HT-29 (cell line): ENCODE results near the gene GPATCH4. TPM values are rescaled to one million over a fixed set of nuclear protein-coding genes. Genes with fewer than 3 reads are reported as not detected.
"Not testable (repeated sequence)": the region's sequence is repeated elsewhere in the genome, so short reads cannot be mapped to it uniquely, and the experiment has no call there.

Source experiments
- DNase-seq: peaks from one replicate; pipeline ENCODE4 v3.0.0-alpha.2; 2015; ENCODE audit warnings: low spot score
- total RNA-seq: library from RNA; depleted of rRNA; stranded (reverse); fragments of >200 nt; shearing (Covaris generic); gene quantifications from 2 replicates; pipeline ENCODE4 v1.2.3, GENCODE V29; 2014

The GPATCH4 gene
- total RNA-seq, 1 experiment from 2014 or later: 19.4 TPM

DNA sequence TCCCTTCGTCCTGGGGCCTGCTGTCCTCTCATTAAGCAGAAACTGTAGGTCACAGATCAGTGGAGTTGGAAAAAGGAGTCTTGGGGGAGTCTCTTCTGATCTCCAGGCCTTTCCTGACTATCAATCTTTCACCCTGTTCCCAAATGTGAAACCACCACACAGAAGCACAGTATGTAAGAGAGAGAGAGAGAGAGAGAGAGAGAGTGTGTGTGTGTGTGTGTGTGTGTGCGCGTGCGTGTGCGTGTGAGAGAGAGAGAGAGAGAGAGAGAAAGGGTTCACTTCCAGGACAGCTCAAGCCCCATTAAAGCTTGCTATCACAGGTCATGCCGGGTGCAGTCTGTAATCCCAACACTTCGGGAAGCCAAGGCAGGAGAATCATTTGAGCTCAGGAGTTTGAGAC, 23.2 kb downstream of the GPATCH4 start:
- DNase-seq: no peak

GRCh38 chr1:156577550-156577949, 23.7 kb downstream of the GPATCH4 start:
- no peak for DNase-seq

GRCh38 chr1:156574039-156574633, 27.1 kb downstream of the GPATCH4 start:
- DNase-seq: no peak

- DNase-seq: no peak
Observed at GRCh38 chr1:156572663-156573018, 28.6 kb downstream of the GPATCH4 start.

DNA sequence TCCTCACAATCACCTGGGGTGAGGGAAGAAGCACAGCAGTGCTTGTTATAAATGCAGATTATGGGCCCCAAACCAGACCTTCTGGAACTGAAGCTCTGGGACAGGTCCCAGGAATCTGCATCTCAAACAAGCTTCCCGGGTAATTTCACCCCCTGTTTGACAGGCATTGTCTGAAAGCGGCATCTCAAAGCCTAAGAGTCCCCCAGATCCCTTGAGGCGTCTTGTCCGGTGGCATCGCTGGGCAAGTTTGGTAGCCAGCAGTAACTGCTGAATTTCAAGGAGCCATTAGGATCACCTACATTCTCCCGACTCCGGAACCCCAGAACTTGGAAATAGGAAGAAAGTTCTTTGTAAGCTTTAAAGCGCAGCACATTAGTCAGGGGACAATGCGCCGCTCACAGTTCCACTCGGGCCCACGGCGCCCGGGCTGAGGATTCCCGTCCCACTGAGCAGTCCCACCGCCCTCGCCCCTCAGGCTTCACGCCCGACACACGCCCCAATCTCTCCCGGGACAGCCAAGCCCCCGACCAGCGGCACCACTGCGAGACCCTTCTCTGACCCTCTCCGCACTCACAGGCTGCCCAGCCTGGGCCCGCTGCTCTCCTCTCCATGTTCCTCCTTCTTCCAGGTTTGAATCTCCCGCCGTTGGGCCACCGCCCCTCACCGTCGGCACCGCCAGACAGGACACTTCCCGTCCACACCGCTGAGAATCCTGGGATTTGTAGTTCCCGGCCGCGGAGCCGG, 29.2 kb downstream of the GPATCH4 start, which contains the start of gene IQGAP3:
Gene IQGAP3 (minus strand): TSS at position 647 of the 744 bp plus-strand sequence. CDS start 36 bp downstream, at position 611.
- peak; percentile 92 for DNase-seq

- DNase-seq: peak; percentile 68
Observed at GRCh38 chr1:156571261-156571852, 29.9 kb downstream of the GPATCH4 start.

GRCh38 chr1:156566436-156566835, 34.8 kb downstream of the GPATCH4 start:
- DNase-seq: no peak

GRCh38 chr1:156565519-156565918, 35.8 kb downstream of the GPATCH4 start:
- no peak for DNase-seq

GRCh38 chr1:156560585-156561163, 40.6 kb downstream of the GPATCH4 start:
- DNase-seq: no peak

- DNase-seq: no peak
Observed at GRCh38 chr1:156559797-156560385, 41.4 kb downstream of the GPATCH4 start.

DNA sequence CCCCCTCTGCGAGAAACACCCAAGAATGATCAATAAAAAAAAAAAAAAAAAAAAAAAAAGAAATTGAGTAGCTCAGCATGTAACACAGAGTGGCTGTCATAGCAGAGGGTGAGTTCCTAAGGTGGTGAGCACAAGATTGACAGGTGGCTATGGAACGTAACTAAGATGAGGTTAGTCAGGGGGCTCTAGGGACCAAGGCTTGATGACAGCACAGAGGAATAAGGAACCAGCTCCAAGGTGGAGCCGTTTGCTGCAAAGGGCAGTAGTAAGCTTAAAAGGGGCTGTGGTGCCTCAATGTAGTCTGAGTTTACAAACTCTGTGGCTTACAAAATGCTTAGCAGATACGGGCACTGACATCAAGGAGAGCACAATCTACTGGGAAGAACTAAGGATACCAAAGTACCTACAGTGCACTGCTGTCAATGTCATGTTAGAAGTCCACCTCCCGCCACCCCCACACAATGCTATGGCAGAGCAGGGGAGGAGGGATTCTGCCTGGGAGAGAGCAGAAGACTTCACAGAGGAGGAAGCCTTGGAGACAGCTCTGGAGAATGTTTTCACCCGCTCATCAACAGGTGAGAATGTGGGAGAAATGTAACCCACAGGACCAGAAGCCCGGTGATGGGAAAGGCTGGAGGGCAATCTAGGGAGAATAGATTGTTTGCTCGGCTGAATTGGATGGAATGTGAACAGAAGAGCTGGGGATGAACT, 42.0 kb downstream of the GPATCH4 start:
- DNase-seq: no peak

DNA sequence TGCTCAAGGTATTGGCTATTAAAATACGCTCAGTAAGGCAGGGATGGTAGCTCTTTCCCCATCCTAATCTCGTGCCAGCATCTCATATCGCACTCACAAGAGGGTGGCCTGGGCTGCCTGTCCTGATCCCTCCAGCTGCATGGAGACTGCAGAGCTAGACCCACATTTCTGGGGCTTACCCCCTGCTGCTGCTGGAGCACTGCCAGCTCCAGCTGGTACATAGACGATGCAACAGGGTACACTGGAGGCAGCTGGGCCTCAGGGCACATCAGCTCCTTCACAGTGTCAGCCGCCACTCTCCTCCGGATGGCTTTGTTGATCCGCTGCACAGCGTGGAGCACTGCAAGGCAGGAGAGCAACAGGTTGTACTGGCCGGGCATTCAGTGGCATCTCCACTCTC, 44.9 kb downstream of the GPATCH4 start:
- no peak for DNase-seq

- DNase-seq: no peak
Observed at GRCh38 chr1:156555715-156556114, 45.6 kb downstream of the GPATCH4 start.

GRCh38 chr1:156554971-156555370, 46.3 kb downstream of the GPATCH4 start:
- no peak for DNase-seq

DNA sequence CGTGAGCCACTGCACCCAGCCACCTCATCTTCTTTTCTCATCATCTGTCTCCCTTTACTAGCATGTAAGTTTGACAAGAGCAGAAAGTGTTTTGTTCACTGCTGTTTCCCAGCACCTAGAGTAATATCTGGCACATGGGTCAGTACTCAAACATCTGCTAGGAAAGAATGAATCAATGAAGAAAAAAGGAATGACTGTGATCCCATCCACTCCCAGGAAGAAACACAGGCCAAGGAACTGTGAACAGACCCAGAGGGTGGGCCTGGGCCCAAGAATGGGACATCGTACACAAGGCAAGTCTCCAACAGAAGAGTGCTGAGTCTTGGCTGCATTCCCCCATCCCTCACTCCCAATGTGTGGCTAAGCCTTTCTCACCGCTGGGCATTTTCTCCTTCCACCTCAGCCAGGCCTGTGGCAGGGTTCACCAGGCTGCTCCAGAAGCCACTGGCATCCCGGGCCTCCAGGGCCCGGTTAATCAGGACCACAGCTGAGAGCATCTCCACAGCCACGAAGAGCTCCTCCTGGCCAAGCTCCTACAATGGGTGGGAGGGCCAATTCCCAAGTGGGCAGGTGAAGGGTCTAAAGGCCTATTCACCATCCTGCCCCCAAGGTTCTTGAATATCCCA, 47.3 kb downstream of the GPATCH4 start:
- no peak for DNase-seq

GRCh38 chr1:156552937-156553336, 48.3 kb downstream of the GPATCH4 start:
- DNase-seq: not testable (repeated sequence)

- no peak for DNase-seq
Observed at GRCh38 chr1:156552518-156552917, 48.8 kb downstream of the GPATCH4 start.

DNA sequence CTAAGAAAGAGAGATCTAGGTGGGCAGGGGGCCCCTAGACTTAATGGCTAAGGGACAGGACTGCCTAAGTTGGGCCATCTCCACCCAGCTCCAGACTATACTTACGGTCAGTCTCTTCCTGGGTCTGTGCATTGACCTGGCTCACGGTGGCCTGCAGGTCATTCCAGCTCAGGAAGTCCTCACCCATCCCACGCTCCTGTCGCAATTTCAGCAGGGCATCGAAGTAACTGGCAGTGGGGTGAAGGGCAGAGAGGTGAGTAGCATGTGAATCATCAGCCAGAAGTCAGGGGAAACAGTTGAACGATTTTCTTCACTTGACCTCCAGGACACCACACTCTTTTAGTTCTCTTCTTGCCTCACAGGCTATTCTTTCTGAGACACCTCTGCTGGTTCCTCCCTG, 49.4 kb downstream of the GPATCH4 start:
- DNase-seq: no peak

DNA sequence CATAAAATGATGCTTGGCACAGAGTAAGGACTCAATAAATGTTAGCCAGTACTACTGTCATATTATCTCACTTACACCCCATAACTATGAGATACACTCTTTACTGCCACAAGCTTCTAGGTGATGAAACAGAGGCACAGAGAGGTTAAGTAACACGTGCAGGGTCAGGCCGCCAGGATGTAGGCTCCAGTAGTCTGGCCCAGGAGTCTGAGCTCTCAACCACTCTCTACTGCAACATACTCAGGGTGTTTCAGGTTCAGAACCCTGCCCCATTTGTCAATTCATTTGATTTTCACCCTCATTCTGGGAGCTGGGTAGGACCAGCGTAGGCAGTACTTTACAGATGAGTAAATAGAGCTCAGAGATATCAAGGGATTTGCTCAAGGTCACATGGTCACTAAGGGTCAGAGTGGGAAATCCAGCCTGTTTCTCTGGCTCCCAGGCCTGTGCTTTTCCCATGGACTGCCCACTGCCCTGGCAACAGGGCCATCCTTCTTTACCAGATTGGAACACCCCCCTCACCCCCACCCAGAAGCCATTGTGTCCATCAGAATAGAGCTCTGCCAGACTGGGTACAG, 50.1 kb downstream of the GPATCH4 start:
- DNase-seq: no peak

DNA sequence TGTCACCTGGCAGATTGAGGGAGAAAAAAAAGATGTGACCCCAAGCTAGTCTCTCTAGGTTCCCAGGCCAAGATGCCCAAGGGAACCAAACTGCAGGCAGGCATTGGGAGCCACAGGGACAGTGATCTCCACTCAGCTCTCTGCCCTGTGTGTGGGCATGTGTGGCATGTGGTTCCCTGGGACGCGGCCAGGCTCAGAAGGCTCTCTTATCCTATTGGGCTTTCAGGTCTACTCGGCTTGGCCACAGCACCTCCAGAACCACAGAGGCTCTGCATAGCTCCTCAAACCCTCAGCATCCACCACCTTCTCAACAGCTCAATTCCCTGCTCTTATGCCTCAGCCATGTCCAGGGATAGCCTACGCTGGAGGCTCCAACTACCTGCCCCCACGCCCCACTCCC, 50.9 kb downstream of the GPATCH4 start:
- DNase-seq: no peak

GRCh38 chr1:156549831-156550230, 51.4 kb downstream of the GPATCH4 start:
- DNase-seq: no peak
